Ramos (cell line): ENCODE measurements around the gene SUB1.
"Not testable (repeated sequence)": the region's sequence is repeated elsewhere in the genome, so short reads cannot be mapped to it uniquely, and the experiment has no call there.

Experiments used
- in situ Hi-C: fragments of 300-500 bp; cut with MboI; formaldehyde crosslinking; loops from one replicate; pipeline ENCODE4 v1.14.3; 2022; ENCODE audit warnings: low sequenced_read_pairs; ENCODE audit not compliant: unreplicated experiment

Gene SUB1

DNA sequence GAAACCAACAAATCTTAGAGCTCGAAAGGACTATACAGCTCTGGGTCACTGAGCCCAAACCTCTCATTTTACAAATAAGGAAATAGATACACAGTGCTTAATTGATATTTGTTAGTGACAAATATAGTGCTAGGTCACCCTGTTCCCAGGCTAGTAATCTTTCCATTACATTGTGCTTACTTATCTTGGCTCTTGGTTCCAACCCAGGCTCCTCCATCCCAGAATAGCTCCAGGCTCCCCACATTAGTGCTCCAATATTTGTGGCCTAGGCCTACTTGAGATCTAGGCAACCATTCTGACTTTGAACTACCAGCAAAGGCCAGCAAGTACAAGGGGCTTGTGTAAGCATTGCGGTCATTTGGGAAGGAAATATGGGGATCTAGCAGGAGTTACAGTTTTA, 21.7 kb upstream of the SUB1 start:
- in situ Hi-C loops = no loop called here

DNA sequence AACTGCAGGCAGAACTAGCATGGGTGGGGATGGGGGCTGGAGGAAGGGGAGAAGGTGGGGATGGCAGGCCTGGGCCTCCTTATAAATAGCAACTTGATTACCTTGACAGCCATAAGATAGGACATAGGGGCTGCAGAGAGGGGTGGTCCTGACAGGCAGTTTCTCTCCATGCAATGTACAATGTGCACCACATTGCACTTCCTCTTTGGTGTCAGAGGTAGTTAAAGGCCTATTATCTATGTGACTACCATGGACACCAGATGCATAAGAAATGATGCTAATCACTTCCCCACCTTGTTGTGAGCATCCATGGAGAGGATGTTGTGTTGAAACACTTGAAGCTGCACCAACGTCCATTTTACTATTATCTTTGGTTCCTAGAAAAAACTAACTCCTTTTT, 20.2 kb upstream of the SUB1 start:
- in situ Hi-C loops = no loop called here

DNA sequence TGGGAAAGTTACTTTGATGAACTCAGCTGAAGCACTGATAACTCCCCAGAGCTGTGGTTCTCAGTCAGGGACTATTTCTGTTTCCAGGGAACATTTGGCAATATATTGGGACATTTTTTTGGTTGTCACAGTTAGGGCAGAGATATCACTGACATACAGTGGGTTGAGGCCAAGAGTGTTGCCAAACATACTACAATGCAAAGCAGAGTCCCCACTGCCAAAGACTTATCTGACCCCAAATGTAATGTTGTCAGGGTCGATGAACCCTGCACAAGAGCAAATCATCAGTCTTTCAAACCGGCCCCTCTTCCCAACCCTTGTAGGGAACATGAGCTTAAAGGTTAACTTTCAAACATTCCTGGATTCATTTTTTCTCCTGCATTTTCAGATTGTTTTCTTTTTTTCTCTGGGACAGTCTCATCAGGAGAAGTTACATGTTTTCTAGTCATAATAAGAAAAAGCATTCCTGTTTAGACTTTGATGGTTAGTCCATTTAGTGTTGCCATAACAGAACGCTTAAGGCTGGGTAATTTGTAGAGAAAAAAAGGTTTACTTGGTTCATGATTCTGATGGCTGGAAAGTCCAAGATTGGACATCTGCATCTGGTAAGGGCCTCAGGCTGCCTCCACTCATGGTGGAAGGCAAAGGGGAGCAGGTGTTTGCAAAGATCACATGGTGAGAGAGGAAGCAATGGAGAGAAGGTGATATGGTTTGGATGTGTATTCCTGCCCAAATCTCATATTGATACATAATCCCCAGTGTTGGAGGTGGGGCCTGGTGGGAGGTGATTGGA, 18.8 kb upstream of the SUB1 start:
- in situ Hi-C loops = no loop called here

DNA sequence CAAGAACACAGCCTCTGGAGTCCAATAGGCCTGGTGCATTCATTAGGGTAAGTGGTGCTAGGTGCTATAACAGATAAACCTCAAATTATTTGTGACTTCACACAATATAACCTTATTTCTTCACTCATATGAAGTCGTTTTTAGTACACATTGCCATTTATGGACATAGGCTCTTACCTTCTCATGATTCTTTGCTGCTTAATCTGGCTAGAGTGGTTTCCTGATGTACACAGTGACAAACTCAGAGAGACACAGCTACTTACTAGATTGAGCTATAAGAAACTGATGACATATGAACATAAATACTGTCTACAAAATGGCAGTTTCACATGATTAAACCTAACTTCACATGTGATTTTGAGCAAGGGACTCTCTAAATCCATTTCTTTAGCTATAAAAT, 14.2 kb upstream of the SUB1 start:
- in situ Hi-C loops = no loop called here

DNA sequence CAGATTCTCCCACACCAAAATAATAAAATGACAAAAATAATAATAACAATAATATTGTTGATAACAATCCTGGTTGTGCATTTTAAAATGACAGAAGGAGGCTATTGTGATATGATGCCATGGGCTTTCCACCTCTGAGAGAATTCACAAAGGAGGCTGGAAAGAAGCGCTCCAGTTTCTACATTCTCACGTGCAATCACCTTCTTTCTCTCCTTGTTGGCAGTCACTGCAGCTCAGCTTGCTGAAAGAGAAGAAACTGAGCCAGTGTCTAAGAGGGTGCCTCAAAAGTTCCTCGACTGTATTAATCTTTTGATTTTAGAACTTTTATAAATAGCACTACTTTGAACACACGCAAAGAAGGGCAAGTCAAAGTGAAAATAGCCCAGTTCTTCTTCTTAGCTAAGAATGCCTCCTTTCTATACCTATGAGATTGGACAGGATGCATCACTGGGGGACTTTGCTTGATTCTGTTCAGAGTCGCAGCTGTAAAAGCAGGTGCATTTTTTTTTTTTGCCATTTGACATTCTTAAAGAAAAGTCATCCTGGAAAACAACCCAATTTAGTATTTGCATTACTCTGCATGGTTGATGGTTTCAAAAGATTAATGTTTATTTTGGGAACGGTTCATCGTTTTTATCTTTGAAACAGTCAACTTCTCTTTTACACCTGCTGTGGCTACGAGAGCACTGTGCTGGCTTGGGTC, 12.4 kb upstream of the SUB1 start:
- in situ Hi-C loops = no loop called here

DNA sequence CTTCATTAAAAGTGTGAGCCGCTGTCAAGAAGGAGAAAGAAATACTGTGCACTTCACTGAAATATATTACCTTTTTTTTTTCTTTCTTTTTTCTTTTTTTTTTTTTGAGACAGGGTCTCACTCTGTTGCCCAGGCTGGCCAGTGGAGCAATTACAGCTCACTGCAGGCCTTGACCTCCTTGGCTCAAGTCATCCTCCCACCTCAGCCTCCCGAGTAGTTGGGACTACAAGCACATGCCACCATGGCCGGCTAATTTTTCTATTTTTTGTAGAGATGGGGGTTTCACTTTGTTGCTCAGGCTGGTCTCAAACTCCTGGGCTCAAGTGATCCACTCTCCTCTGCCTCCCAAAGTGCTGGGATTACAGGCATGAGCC, 11.9 kb upstream of the SUB1 start:
- in situ Hi-C loops = not testable (repeated sequence)

DNA sequence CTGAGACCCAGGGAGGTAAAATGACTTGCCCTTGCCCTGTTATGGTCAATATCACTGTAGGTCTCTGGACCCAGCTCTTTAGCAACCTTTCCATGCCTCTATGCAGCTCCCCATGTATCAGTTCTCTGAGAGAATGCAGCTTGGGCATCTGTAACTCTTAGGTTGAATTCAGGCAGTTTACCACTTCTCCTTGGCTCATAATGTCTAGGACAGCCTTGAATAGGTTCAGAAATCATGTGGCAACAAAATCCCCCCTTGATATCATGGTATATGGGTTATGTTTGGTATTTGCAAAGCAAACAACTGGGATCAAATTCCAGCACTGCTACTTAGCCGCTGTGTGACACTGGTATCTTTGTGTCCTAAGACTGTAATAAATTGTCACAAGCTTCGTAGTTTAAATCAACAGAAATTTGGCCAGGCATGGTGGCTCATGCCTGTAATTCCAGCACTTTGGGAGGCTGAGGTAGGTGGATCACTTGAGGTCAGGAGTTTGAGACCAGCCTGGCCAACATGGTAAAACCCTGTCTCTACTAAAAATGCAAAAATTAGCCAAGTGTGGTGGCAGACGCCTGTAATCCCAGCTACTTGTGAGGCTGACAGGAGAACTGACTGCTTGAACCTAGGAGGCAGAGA, 10.7 kb upstream of the SUB1 start:
- in situ Hi-C loops = no loop called here

DNA sequence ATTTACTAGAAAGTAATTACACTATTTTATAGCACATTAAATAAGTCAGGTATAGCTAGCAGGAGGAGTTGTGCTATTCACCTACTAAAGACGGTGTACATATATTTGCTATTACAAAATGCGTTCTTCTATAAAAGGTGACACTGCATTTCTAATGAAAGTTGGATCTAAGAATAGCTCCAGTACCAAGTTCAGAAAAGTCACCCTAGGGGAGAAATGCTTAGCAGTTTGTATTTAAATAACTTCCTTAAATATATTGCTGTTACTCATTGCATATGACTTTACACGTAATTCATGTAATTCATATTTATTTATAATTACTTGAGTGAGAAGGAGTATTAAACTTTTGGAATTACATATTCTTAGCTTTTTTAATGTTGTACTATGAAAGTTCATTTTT, 7.0 kb upstream of the SUB1 start:
- in situ Hi-C loops = no loop called here

DNA sequence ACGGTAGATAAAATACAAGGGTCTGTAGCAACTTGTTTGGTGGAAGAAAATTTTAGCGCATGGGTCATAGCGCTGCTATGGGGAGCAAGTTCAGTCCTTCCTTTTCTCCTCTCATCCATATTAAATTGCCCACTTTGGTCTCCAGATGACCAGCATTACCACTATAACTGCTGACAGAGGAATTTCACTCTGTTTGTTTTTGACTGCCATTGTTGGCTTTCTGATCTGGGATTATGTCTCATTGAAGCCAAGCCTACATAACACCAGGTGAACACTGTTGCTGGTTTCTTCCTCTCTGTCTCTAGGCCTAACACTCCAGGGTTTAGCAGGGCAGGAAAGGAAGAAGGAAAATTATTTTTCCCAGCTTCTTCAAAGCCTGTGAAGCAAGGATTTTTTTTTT, 6.6 kb upstream of the SUB1 start:
- in situ Hi-C loops = no loop called here

DNA sequence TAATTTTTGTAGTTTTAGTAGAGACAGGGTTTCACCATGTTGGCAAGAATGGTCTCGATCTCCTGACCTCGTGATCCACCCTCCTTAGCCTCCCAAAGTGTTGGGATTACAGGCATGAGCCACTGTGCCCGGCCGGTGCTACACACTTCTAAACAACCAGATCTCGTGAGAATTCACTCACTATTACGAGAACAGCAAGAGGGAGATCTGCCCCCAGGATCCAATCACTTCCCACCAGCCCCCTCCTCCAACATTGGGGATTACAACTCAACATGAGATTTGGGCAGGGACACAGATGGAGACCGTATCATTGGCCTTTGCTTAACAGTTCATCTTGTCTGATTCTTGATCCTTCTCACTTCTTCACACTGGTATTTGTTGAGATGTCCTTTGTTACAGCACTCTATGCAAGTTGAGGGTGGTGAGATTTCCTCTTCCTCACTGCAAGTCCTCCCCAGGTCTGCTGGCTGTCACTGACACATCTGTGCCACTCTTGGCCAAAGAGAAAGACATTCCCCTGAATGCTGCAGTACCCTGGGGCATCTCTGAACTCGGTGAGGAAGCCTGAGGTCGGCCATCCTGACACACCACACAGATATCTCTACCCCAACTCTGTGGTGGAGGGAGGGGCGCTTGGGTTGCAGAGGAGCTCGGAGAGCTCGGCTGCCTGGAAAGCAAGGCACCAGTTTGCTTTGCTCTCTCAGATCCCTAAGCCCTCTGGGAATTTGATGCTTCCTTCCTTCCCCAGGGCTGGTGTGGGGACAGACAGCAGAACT, 4.2 kb upstream of the SUB1 start:
- in situ Hi-C loops = no loop called here

DNA sequence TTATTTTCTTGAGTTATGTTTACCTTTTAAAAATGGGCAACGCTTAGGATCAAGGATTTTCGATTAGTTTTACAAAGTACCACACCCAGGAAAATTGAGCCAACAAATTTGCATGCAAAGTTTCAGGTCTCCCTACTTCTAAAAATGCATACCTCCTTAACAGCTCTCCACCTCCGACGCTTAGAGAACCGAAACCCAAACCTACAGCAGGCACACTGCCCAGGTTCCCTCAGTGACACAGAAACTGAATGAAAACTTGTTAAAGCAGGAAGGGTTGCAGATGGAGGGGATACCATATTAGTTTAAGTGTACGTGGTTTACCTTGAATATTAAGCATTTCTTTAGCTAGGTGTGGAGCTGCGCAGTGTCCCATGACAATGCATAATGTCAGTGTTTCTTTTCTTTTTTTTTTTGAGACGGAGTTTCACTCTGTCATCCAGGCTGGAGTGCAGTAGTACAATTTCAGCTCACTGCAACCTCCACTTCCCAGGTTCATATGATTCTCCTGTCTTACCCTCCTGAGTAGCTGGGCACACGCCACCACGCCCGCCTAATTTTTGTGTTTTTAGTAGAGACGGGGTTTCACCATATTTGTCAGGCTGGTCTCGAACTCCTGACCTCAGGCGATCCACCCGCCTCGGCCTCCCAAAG, 1.6 kb upstream of the SUB1 start:
- in situ Hi-C loops = no loop called here

DNA sequence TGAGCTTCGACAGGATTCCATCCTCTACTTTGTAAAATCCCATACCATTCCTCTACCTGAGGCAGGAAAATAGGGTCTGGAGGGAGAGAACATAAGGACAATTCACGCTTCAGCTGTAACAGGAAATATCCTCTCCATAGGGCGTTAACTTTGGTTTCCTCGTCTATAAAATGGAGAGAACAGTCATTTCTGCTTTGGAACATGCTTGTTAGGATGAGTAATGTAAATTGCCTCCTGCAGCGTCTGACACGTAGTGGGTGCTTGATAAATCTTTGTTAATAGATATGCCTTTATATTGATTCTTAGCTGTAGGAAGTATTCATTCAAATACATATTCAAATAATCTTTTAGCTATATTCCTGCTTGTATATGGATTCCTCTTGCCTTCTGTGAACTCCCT, 711 bp upstream of the SUB1 start:
- in situ Hi-C loops = no loop called here

DNA sequence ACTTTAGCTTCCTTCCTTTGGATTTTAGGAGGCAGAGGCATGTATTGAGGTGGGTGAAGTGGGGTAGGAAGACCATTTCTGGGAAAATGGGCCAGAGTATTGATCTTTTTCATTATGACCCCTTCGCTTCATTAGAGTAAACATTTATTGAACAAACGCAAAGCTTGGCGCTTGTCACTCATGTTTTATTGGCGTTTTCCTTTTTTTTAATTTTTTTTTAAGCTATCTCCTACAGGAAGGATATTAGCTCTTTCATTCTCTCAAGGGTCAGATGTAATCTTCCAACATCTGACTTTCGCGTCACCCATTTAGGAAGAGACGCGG, 273 bp upstream of the SUB1 start:
- in situ Hi-C loops = no loop called here

DNA sequence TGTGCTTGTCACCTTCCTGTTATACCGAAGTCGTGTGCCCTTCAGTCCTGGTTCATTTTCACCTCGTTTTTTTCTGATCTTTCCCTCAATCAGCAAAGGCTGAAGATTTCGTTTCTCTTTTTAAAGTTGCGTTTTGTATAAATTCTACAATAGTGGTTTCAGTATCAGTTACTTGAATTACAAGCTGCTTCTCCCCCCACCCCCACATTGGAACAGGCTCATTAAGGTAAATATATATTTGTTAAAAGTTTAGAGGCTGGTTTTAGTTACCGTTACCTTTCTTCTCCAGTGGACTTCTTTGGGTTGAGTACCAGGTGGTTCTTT, 881 bp downstream of the SUB1 start:
- in situ Hi-C loops = no loop called here

DNA sequence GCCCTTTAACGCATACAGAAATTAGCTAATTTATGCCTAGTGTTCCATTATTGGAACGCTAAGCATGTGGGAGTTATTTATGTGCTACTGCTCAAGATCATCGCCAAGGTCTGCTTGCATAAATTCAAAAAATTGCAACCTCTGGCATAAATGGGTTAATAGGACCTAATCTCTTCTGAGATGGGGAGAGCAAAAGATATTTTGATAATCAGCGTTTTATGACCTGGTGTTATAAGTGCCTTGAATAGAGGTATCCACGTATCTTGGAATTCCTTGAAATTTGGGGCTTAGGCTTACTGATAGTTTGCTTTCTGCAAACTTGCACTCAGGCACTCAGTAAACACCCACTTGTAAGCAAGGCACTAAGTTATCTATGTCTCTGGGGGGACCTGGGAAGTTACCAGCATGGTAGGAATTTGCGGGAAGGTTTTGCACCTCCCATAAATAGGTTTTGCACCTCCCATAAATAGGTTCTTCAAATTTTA, 1.8 kb downstream of the SUB1 start:
- in situ Hi-C loops = no loop called here

DNA sequence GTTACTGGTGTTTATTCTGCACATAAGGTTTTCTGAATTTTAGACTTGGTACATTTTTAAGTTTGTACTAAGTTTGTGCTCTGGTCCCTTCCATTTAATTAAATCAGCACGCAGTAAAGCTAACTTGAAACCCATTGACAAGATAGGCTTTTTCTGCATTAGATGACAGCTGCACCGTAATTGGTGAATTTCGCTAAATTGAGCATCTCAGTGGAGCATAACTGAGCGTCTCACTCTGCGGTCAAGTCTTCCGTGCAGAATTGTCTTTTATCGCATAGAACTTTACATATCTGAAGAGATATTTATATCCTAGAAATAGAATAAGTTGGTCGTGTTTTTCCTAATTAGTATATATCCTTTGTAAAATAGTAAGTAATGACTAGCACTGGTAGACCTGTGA, 4.1 kb downstream of the SUB1 start:
- in situ Hi-C loops = no loop called here

DNA sequence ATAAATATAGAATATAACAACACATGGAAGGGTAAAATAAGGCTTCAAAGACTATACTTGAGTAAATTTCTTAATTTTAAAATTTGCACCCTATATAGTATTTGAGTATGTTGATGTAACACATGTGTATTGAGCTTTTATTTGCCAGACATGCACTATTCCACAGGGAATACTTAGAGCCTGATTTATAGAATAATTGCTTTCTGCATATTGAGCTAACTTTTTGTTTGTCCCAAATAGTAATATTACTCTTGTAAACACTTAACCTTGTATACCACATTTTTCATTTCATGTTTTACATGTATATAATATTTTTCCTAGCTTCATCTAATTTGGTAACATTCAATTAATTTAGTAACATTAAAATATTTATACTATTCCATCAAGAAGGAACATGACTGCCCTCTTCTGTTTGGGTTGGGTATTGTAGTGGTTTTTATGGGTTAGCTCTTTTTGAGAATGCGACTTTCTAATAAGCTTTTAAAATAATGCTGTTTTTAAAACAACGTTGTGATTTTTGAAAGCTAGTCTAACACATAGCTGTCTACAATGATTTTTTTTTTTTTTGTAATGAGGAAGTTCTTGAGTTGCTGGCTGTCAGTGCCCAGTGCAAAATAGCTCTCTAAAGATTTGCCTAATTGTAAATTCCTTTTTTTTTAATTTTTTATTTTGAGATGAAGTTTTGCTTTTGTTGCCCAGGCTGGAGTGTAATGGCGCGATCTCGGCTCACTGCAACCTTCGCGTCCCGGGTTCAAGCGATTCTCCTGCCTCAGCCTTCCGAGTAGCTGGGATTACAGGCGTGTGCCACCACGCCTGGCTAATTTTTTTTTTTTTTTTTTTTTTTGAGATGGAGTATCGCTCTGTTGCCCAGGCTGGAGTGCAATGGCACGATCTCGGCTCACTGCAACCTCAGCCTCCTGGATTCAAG, 4.8 kb downstream of the SUB1 start:
- in situ Hi-C loops = loop anchor here (5.0 kb wide), 1 partner anchor 103 kb away; no protein-coding TSS in a partner anchor

DNA sequence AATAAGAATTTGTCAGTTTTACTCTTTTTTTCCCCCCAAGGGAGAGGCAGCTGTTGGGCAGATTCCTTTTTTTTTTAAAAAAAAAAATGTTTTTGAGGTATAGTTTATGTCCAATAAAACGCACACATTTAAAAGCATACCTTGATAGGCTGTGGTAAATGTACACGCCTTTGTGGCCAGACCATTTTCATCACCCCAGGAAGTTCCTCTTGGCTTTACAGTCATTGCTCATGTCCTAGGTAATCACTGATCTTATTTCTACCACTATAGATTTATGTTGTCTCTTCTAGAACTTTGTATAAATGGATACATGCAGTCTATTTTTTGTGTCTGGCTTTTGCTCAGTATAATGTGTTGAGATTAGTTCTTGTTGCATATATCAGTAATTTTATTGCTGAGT, 9.8 kb downstream of the SUB1 start:
- in situ Hi-C loops = no loop called here

DNA sequence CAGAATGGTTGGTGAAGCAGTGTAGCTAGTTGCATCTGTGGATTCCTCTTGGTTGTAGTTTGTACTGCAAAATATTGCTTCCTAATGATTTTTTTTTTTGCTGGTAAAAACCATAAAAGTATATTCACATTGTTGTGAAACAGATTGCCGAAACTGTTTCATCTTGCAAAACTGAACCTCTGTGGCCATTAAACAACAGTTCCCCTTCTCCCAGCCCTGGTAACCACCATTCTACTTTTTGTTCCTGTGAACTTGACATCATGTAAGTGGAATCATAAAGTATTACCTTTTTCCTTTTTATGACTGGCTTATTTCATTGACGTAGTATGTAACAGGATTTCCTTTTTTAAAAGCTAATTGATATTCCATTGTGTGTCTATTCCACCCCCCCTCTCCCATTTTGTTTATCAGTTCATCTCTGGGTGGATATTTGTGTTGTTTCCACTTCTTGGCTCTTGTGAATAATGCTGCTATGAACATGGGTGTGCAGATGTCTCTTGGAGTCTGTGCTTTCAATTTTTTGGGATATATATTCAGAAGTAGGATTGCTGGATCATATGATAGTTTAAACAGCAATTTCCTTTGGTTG, 11.8 kb downstream of the SUB1 start:
- in situ Hi-C loops = no loop called here
